Esophagus muscularis mucosa (tissue), 3 donors: ENCODE measurements around the gene ITPRID1.

Experiments
- CTCF ChIP-seq, 3 experiments: fragments of 200-600 bp in 2 of 3; fragments of 450-650 bp in 1 of 3; sonication (generic) in 2 of 3; IDR thresholded peaks; one replicate each; pipeline ENCODE4 v1.5.1; 2017 to 2019; ENCODE audit warnings: antibody characterized with exemption in 3 of 3, mild to moderate bottlenecking in 2 of 3, moderate library complexity in 1 of 3
- EP300 ChIP-seq: sonication (generic); formaldehyde crosslinking; IDR thresholded peaks from one replicate; pipeline ENCODE4 v1.6.1; 2017; ENCODE audit warnings: antibody characterized with exemption

- TF ChIP-seq CTCF (IDR thresholded peaks at IDR 0.05), result no peak
- no peak for TF ChIP-seq EP300
Measured at GRCh38 chr7:31564661-31565060, 50.8 kb downstream of the ITPRID1 start.
